GM19351 (cell line): ENCODE measurements around the gene TEKTIP1.
"Not testable (repeated sequence)": the region's sequence is repeated elsewhere in the genome, so short reads cannot be mapped to it uniquely, and the experiment has no call there.

Experiments used
- ATAC-seq: cut with Tn5 transposase; IDR thresholded peaks from one replicate; pipeline ENCODE4 v1.9.1; 2021; ENCODE audit warnings: mild to moderate bottlenecking, moderate library complexity; ENCODE audit not compliant: unreplicated experiment

Gene TEKTIP1

DNA sequence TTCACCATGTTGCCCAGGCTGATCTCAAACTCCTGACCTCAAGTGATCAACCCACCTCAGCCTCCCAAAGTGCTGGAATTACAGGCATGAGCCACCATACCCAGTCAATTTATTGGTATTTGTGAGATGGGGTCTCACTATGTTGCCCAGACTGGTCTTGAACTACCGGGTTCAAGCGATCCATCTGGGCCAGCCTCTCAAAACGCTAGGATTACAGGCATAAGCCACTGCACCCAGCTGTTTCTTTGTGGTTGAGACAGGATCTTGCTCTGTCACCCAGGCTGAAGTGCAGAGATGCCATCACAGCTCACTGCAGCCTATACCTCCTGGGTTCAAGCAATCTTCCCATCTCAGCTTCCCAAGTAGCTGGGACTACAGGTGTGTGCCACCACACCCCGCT is 42.8 kb downstream of the TEKTIP1 start:
- ATAC-seq, result not testable (repeated sequence)

DNA sequence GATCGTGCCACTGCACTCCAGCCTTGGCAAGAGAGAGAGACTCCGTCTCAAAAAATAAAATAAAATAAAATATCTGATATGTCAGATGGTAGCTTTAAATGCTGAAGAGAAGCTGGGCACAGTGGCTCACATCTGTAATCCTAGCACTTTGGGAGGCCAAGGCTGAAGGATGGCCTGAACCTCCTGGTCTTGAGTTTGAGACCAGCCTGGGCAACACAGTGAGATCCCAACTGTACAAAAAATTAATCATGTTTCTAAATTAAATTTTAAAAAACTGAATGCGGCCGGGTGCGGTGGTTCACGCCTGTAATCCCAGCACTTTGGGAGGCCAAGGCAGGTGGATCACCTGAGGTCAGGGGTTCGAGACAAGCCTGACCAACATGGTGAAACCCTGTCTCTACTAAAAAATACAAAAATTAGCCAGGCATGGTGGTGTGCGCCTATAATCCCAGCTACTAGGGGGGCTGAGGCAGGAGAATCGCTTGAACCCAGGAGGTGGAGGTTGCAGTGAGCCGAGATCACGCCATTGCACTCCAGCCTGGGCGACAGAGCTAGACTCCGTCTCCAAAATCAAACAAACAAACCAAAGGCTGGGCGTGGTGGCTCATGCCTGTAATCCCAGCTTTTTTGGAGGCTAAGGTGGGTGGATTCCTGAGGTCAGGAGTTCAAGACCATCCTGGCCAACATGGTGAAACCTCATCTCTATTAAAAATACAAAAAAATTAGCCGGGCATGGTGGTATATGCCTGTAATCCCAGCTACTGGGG is 45.2 kb downstream of the TEKTIP1 start:
- ATAC-seq, result not testable (repeated sequence)

DNA sequence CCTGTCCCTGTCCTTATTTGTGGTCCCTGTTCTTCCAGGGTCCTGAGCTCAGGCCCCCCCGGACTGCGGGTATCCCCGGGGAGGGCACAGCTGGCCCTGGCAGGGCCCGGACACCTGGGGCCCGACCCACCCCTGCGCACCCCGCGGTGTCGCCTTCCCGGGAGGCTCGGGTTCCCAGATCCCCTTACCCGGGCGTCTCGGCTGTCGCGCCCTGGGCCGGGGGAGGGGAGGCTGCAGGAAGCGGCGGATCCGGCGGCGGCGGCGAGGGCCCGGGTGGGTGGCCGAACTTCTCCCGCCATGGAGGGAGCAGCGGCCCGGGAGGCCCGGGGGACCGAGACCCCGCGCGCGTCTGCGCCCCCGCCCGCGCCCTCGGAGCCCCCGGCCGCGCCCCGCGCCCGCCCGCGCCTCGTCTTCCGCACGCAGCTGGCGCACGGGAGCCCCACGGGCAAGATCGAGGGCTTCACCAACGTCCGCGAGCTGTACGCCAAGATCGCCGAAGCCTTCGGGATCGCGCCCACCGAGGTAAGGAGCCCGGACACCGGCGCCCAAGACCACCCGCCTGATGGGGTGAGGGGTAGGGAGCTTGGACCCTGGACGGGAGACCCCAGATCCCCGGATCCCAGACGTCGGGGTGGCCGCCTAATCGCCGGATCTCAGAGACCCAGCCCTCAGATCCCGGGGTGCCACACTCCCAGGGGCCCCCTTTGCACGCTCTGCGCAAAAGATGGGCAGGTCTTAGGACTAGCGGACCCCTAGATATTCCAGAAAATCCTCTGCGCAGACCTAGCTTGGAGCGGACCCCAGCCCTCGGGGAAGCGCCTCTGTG is 46.5 kb downstream of the TEKTIP1 start, which contains the start of gene GIPC3:
Gene GIPC3, plus strand, starts transcription at position 178 of the 826 bp plus-strand sequence. Its CDS starts 120 bp downstream, at position 298.
- ATAC-seq, result no peak

DNA sequence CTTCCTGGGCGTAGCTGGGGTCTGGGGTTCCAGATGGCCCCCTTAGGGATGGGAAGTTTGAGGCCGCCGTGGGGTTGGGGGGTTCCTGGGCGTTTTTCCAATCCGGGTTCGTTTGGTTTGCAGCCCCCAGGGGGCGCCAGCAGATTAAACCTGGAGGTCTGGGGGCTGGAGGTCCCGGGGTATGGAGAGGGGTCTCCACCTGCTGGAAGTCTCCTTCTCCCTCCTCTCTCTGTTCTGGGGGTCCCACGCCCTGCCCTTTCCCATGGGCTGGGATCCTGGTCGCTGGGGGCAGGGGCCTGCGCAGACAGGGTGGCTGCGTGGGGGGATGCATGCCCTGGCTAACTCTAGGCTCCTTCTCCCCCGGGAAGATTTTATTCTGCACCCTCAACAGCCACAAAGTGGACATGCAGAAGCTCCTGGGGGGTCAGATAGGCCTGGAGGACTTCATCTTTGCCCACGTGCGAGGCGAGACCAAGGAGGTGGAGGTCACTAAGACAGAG is 47.2 kb downstream of the TEKTIP1 start:
- ATAC-seq, result no peak

DNA sequence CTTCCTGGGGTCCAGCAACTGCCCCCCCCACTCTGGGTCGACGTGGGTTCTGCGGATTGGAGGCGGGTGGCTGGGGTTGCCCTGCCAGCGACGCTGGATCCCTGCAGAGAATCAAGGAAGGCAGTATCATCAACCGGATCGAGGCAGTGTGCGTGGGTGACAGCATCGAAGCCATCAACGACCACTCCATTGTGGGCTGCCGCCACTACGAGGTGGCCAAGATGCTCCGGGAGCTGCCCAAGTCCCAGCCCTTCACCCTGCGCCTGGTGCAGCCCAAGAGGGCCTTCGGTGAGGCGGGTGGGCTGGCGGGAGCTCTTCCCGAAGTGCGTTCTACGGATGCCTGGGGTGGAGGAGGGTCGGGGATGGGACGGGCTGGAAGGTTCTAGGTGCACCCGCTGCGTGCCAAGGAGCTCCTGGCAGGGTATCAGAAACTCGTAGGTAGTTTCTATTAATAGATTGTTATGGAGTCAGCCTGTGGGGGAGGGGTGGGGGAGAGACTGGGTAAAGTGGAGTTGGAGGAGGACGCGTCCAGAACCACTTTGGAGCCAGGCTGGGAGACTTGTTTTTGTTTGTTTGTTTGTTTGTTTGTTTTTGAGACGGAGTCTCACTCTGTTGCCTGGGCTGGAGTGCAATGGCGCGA is 47.9 kb downstream of the TEKTIP1 start:
- ATAC-seq, result no peak

DNA sequence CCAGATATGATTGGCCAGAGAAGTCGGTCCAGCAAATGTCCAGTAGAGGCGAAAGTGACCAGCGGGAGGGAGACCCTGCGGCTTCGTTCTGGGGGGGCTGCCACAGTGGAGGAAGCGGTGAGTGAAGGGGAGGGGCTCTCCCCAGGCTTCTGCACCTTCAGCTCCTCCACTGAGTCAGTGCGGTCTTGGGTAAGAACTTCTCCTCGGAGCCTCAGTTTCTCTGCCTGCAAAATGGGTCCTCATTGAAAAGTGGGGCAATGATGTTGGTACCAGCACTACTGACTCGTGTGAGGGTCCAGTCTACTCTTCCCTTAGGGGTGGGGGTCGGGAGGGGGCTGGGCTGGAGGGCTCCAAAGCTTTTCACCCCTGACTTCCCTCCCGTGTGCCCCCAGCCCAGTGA is 50.5 kb downstream of the TEKTIP1 start:
- no peak for ATAC-seq

DNA sequence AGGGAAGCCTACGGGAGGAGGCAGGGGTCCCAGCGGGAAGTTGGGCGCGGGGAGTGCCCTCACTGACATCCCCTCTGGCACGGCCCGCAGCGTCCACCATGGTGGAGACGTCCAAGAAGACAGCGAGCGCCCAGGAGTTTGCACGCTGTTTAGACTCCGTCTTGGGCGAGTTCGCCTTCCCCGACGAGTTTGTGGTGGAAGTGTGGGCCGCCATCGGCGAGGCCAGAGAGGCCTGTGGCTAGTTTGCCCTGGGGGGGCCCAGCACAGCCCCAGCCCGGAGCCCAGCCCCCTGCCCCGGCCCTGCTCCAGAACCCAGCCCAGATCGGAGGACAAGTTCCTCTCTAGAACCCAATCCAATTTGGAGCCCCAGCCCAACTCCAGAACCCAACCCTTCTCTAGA is 51.0 kb downstream of the TEKTIP1 start:
- ATAC-seq, result no peak

DNA sequence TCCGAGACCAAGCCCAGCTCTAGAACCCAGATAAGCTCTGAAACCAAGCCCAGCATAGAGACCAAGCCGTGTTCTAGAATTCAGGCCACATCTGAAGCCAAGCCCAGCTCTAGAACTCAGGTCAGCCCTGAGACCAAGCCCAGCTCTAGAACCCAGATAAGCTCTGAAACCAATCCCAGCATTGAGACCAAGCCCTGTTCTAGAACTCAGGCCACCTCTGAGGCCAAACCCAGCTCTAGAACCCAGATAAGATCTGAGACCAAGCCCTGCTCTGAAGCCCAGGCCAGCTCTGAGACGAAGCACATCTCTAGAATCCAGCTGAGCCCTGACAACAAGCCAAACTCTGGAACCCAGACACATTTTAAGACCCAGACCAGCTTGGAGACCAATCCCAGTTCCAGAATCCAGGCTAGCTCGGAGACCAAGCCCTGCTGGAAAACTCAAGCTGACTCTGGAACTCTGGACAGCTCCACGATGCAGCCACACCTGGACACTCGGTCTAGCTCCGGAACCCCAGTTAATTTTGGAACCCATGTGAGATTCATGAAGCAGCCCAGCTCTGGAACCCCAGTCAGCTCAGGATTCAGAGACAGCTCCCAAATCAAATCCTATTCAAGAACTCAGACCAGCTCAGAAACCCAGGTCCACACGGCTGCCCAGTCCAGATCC is 52.2 kb downstream of the TEKTIP1 start:
- ATAC-seq, result no peak

DNA sequence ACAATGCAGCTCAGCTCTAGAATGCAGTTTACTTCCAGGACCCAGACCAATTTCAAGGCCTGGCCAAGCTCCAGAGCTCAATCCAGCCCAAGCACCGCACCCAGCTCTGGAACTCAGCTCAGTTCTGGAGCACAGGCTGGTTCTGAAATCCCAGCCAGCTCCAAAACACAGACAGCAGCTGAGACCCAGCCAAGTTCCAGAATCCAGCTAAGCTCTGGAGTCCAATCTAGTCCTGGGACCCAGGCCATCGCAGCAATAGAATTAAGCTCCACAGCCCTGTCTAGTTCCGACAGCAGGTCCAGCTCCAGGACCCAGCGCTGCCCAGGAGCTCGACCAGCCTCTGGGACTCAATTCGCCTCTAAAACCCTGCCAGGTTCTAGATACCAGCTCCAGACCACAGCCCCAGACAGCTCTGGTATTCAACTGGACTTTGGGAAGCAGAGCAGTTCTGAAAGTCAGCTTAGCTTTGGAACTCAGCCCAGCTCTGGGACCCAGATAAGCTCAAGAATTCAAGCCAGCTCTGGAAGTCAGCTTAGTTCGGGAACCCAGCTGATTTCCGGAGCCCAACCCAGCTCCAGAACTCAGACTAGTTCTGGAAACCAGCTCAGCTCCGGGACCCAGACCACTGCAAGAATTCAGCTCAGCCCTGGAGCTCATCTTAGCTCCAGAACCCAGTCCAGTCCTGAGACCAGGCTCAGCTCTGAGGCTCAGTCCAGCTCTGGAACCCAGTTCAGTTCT is 53.1 kb downstream of the TEKTIP1 start:
- no peak for ATAC-seq

DNA sequence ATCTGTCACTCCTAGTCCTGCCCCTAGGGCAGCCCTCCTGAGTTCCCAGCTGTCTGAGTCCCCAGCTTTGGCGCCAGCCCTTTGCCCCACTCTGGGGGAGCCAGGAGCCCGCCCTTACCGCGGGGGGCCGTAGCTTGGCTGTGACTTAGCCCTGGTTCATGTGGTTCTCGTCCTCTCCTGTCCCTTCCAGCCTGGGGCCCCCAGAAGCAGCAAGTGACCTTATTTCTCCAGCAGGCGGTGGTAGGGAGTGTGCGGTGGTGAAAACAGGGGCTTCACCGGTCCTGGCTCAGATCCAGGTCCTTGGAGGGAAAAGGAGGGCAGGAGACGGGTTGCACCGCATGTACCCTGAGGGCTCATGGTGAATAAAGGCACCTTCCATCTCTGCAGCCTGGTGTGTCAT is 54.2 kb downstream of the TEKTIP1 start:
- ATAC-seq, result no peak
